Left ventricle myocardium inferior (tissue), 1 donor: Measurements from ENCODE around the gene PARVB. TPM values are rescaled to one million over a fixed set of nuclear protein-coding genes. Genes with fewer than 3 reads are reported as not detected.
A peak's percentile ranks its signal among the peaks of the same experiment; 100 is the strongest.

Experiments
- DNase-seq: peaks from one replicate; pipeline ENCODE4 v3.0.0-alpha.2; 2020
- H3K27ac ChIP-seq: fragments of 200-600 bp; replicated peaks from 2 replicates; pipeline ENCODE4 v1.8.0; 2021
- H3K27me3 ChIP-seq: fragments of 200-600 bp; 2 replicates; pipeline ENCODE4 v1.8.0; 2021; ENCODE audit warnings: low read depth
- H3K36me3 ChIP-seq: fragments of 200-600 bp; 2 replicates; pipeline ENCODE4 v1.8.0; 2021
- H3K4me1 ChIP-seq: fragments of 200-600 bp; 2 replicates; pipeline ENCODE4 v1.8.0; 2021
- H3K4me3 ChIP-seq: fragments of 200-600 bp; 2 replicates; pipeline ENCODE4 v1.8.0; 2021; ENCODE audit warnings: mild to moderate bottlenecking, moderate library complexity
- H3K9me3 ChIP-seq: fragments of 200-600 bp; replicated peaks from 2 replicates; pipeline ENCODE4 v1.8.0; 2021
- intact Hi-C: fragments of 100-400 bp; cut with micrococcal nuclease; formaldehyde crosslinking; loops from one replicate; pipeline ENCODE4 v1.11.0; 2022
- total RNA-seq: library from RNA; stranded (reverse); fragmentation: NEBNext Ultra II Directional; extraction: Animal tissue kit (Norgen Biotek cat#: 25700); gene quantifications from one replicate; pipeline ENCODE4 v1.2.1, GENCODE V29; 2021
- TF ChIP-seq, protein P1 (sequence below): fragments of 200-600 bp; IDR thresholded peaks from 2 replicates; pipeline ENCODE4 v1.8.0; 2021; ENCODE audit warnings: antibody characterized with exemption, mild to moderate bottlenecking, borderline replicate concordance
- donor health status: DM: no; HTN: yes; CAD: no; lungs with severe emphysema.

PARVB gene
- total RNA-seq, 1 donor from 2014 or later = 155 TPM

DNA sequence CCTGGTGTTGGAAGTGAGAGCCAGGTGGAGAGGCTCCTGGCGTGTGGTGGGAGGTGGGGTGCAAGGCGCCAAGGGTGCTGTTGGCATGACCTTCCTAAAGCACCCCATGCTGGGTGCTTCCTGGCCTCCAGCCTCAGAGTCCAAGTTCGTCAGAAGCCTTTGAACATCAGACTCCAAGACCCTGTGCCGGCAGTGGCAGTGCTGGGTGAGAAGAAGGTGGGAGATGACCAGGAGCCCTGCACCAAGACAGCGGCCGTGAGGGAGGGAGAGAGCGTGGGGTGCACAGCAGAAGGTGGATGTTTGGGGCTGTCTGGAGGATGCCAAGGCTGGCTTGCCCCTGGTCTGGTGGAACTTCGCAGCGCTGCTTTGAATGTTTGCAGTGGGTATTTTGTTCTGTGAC is 29.7 kb upstream of the PARVB start:
- Histone ChIP-seq H3K27me3 (no peaks in the 10 kb centered on the region), H3K9me3 (no peaks in the 10 kb centered on the region), H3K27ac (no peak overlapping the region), H3K4me3 (no peak overlapping the region), H3K36me3 (peaks cover 78% of the 10 kb centered on the region), H3K4me1 (peaks cover 49% of the 10 kb centered on the region)
- intact Hi-C loops = loop anchor here (5.0 kb wide), 1 partner anchor 633 kb away; no protein-coding TSS in a partner anchor
- TF ChIP-seq, protein P1, sequence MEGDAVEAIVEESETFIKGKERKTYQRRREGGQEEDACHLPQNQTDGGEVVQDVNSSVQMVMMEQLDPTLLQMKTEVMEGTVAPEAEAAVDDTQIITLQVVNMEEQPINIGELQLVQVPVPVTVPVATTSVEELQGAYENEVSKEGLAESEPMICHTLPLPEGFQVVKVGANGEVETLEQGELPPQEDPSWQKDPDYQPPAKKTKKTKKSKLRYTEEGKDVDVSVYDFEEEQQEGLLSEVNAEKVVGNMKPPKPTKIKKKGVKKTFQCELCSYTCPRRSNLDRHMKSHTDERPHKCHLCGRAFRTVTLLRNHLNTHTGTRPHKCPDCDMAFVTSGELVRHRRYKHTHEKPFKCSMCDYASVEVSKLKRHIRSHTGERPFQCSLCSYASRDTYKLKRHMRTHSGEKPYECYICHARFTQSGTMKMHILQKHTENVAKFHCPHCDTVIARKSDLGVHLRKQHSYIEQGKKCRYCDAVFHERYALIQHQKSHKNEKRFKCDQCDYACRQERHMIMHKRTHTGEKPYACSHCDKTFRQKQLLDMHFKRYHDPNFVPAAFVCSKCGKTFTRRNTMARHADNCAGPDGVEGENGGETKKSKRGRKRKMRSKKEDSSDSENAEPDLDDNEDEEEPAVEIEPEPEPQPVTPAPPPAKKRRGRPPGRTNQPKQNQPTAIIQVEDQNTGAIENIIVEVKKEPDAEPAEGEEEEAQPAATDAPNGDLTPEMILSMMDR = no peak
- no peak for DNase-seq

DNA sequence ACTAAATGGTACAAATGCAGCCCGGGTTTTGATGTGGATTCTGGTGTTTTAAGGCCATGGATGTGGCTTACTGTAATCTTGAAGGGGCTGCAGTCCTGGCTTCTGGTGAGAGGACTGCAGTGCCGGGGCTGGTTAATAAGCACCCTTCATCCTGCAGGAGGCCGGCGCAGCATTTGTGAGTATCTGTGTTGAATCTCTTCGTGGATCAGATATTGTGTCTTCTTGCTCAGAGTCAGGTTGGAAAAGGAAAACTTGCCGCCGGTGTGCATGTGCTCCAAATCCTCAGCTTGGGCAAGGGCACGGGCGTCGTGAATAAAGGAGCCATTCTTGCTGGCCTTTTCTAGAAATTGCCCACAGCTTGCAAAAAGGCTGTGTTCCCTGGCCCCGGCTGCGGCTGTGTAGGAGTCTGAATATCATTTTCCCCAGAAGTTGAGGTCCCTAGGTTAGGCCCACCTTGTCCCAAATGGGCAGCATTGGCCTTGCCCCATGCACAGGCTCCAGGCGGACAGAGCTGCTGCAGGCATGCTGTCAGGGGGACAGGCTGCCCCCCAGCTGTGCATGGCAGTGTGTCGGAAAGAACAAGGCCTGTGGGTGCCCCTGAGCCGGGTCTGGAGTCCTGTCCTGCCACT is 28.9 kb upstream of the PARVB start:
- Histone ChIP-seq H3K4me3 (no peak overlapping the region), H3K27me3 (no peaks in the 10 kb centered on the region), H3K4me1 (peaks cover 53% of the 10 kb centered on the region), H3K36me3 (peaks cover 70% of the 10 kb centered on the region), H3K9me3 (no peaks in the 10 kb centered on the region), H3K27ac (peak overlapping the region; percentile 57)
- no peak for DNase-seq
- intact Hi-C loops = no loop called here
- TF ChIP-seq, protein P1 = no peak

DNA sequence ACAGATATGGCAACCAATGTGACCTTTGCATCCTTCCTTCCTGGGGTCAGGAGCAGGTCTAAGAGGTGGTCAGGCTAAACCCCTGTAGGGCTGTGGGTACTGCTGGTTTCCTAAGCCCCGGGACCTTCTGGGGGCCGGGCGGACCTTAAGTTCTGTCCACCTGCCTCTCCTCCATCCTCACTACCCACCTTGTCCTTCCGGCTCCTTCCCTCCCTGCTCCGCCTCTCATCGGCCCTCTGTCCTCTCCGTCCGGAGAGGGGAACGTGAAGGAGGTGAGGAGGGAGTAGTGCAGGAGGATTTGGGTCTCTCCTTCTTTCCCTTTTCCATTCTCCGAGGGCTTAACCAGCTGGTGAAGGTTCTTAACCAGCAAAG is 28.3 kb upstream of the PARVB start:
- H3K27ac ChIP-seq = peak overlapping the region; percentile 57

DNA sequence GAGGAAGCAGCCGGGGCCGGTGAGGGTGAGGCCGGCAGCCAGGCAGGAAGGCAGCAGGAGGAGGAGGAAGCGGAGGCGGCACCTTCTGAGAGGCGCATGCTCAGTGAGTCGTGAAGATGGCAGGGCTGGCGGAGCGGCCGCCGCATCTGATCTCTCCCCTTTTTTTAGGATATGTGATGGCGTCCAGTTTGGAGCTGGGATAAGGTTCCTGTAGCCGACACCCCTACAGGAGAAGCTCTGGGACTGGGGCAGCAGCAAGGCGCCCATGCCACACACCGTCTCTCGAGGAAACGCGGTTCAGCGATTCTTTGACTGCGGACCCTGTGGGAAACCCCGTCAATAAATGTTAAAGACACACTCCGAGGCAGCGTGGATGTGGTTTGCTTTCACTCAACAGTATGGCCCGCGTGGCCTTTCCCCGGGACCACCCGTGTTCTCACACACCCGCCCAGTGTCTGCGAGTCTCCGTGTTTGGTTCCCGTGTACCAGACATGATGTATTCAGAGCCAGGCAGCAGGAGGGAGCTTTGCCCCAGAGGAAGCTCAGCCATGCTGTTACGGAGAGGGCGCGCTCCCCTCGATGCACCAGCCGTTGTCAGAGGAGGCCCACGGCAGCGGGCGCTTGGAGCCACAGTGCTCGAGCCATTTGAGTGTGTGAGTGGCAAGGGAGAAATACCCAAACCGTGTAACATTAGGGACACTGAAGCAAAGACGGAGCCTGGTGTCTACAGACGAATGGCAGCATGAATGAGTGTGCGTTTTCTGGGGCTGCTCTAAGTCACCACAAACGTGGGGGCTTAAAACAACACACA is 27.7 kb upstream of the PARVB start:
- intact Hi-C loops = no loop called here
- Histone ChIP-seq H3K4me1 (peaks cover 53% of the 10 kb centered on the region), H3K9me3 (no peaks in the 10 kb centered on the region), H3K27ac (peak overlapping the region; percentile 57), H3K36me3 (peaks cover 58% of the 10 kb centered on the region), H3K4me3 (peak overlapping the region; percentile 48), H3K27me3 (no peaks in the 10 kb centered on the region)
- DNase-seq = peak; percentile 69
- TF ChIP-seq, protein P1 = no peak

More for the DNA sequence above, 28.3 kb upstream of the PARVB start:
- Histone ChIP-seq H3K4me1 (peaks cover 53% of the 10 kb centered on the region), H3K27me3 (no peaks in the 10 kb centered on the region), H3K9me3 (no peaks in the 10 kb centered on the region), H3K4me3 (peak overlapping the region; percentile 48), H3K36me3 (peaks cover 64% of the 10 kb centered on the region)
- TF ChIP-seq, protein P1 = no peak
- intact Hi-C loops = no loop called here
- no peak for DNase-seq

DNA sequence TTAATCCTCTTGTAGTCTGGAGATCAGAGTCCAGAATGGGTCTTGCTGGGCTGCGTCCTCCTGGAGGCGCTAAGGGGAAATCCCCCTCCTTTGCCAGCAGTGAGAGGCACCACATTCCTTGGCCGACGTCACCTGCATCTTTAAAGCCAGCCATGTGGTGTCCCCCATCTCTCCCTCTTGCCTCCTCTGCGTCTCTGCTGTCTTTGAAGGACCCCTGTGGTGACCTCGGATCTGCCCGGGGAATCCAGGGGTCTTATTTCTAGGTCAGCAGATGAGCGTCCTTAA is 27.2 kb upstream of the PARVB start:
- TF ChIP-seq, protein P1 = no peak
- DNase-seq = no peak
- no peak overlapping the region for H3K4me3 ChIP-seq
- intact Hi-C loops = no loop called here
- H3K27ac ChIP-seq = no peak overlapping the region
- no peaks in the 10 kb centered on the region for H3K9me3 ChIP-seq
- peaks cover 53% of the 10 kb centered on the region for H3K4me1 ChIP-seq
- H3K36me3 ChIP-seq = peaks cover 53% of the 10 kb centered on the region
- H3K27me3 ChIP-seq = no peaks in the 10 kb centered on the region
